GM12892 (cell line): ENCODE measurements around the gene ARHGEF3.

Source experiments
- POLR2A ChIP-seq: IDR thresholded peaks from 2 replicates; pipeline ENCODE4 v1.6.1; 2011; ENCODE audit warnings: low read depth, low read length, control low read depth
- POLR2AphosphoS5 ChIP-seq: IDR thresholded peaks from 2 replicates; pipeline ENCODE4 v1.6.1; 2011; ENCODE audit warnings: low read depth, low read length, control low read depth

- TF ChIP-seq POLR2A (no peak), POLR2AphosphoS5 (no peak)
These were observed 101.6 kb downstream of the ARHGEF3 start for GRCh38 chr3:56700151-56700550.
